Sigmoid colon (tissue), 4 donors: ENCODE data around the gene ERICH6.

Experiments
- POLR2AphosphoS5 ChIP-seq, 4 donors: sonication (generic); formaldehyde crosslinking; IDR thresholded peaks; one replicate each; pipeline ENCODE4 v1.6.1; 2017; ENCODE audit warnings: antibody characterized with exemption in 4 of 4
- TF ChIP-seq, protein P1 (sequence below), 4 experiments: fragments of 450-650 bp in 3 of 4; fragments of 200-600 bp in 1 of 4; IDR thresholded peaks; one replicate each; pipeline ENCODE4 v1.5.1; 2016 to 2019; ENCODE audit warnings: antibody characterized with exemption in 4 of 4, mild to moderate bottlenecking in 3 of 4, moderate library complexity in 2 of 4

DNA sequence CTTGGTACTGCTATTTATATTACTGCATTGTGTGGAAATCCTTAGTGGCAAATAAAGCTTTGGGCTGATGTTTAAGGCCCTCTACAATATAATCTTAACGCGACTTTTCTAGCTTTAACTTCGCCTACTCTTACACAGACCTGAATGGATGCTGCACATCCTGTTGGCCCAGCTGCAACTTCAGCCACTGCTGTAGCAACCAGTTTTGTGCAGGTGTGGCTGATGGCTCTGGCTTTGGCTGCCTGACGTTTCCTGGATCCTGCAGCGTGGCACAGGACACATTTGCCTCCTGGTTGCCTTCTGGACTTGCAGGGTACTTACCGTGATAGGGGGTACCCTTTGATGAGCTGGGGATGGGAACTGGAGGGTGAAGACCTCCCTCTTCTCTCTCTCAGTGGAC, 20.2 kb upstream of the ERICH6 start:
- no peak for TF ChIP-seq POLR2AphosphoS5 (IDR thresholded peaks at IDR 0.05)
- TF ChIP-seq, protein P1, sequence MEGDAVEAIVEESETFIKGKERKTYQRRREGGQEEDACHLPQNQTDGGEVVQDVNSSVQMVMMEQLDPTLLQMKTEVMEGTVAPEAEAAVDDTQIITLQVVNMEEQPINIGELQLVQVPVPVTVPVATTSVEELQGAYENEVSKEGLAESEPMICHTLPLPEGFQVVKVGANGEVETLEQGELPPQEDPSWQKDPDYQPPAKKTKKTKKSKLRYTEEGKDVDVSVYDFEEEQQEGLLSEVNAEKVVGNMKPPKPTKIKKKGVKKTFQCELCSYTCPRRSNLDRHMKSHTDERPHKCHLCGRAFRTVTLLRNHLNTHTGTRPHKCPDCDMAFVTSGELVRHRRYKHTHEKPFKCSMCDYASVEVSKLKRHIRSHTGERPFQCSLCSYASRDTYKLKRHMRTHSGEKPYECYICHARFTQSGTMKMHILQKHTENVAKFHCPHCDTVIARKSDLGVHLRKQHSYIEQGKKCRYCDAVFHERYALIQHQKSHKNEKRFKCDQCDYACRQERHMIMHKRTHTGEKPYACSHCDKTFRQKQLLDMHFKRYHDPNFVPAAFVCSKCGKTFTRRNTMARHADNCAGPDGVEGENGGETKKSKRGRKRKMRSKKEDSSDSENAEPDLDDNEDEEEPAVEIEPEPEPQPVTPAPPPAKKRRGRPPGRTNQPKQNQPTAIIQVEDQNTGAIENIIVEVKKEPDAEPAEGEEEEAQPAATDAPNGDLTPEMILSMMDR (IDR thresholded peaks at IDR 0.05) = no peak
